H1 (cell line): Measurements from ENCODE around the gene SYP. TPM values are rescaled to one million over a fixed set of nuclear protein-coding genes. Genes with fewer than 3 reads are reported as not detected.

Experiments used
- CTCF ChIA-PET: fragments of 300-600 bp; sonication (Branson Sonifier 250); formaldehyde crosslinking; loops from one replicate; lab custom pipeline; 2021; ENCODE audit not compliant: partially characterized antibody; lab: Charles Lee
- POLR2A ChIA-PET: fragments of 300-600 bp; sonication (Branson Sonifier 250); formaldehyde crosslinking; loops from one replicate; lab custom pipeline; 2021; ENCODE audit warnings: inconsistent platforms; ENCODE audit not compliant: partially characterized antibody; lab: Charles Lee
- DNase-seq, 2 experiments: peaks; one replicate each; pipeline versions ENCODE4 v3.0.0 to v3.0.0-alpha.2; 2010 to 2022; ENCODE audit warnings: low spot score in 2 of 2, low read depth in 1 of 2, mixed read lengths in 1 of 2
- FAIRE-seq: peaks from 2 replicates; lab custom pipeline; 2011; peaks lifted over from hg19 to GRCh38; lab: Jason Lieb, UNC
- H2AFZ ChIP-seq: 2 replicates; pipeline ENCODE4 v1.8.1; 2012; ENCODE audit warnings: low read length, inconsistent platforms
- H2AK5ac ChIP-seq: 2 replicates; pipeline ENCODE4 v1.6.1; 2013; ENCODE audit warnings: low read depth, low read length
- H2BK120ac ChIP-seq: replicated peaks from 2 replicates; pipeline ENCODE3; 2013; ENCODE audit warnings: low read depth, low read length, inconsistent platforms
- H2BK12ac ChIP-seq: 2 replicates; pipeline ENCODE4 v1.6.1; 2013; ENCODE audit warnings: low read depth, low read length
- H2BK15ac ChIP-seq: 2 replicates; pipeline ENCODE4 v1.6.1; 2013; ENCODE audit warnings: low read length
- H2BK20ac ChIP-seq: 2 replicates; pipeline ENCODE4 v1.6.1; 2013; ENCODE audit warnings: low read length
- H2BK5ac ChIP-seq: 2 replicates; pipeline ENCODE4 v1.6.1; 2013; ENCODE audit warnings: low read depth, low read length
- H3K14ac ChIP-seq: 2 replicates; pipeline ENCODE4 v1.6.1; 2013; ENCODE audit warnings: inconsistent platforms; ENCODE audit not compliant: insufficient read length
- H3K18ac ChIP-seq: 2 replicates; pipeline ENCODE4 v1.6.1; 2013; ENCODE audit warnings: low read length; ENCODE audit errors: extremely low read depth
- H3K23ac ChIP-seq: 2 replicates; pipeline ENCODE4 v1.6.1; 2013; ENCODE audit warnings: inconsistent platforms; ENCODE audit not compliant: insufficient read length
- H3K23me2 ChIP-seq: 2 replicates; pipeline ENCODE4 v1.6.1; 2013; ENCODE audit warnings: low read depth, low read length
- H3K27ac ChIP-seq: 2 replicates; pipeline ENCODE4 v1.6.1; 2011; ENCODE audit warnings: low read depth, low read length, inconsistent platforms
- H3K27me3 ChIP-seq, 4 experiments: replicated peaks in 1 of 4; 1 replicate in 1 of 4; 2 replicates in 3 of 4; pipeline versions ENCODE4 v1.6.1 to v1.8.1; 2011 to 2013; ENCODE audit warnings: low read length in 3 of 4, mild to moderate bottlenecking in 3 of 4, inconsistent platforms in 2 of 4, mixed read lengths in 2 of 4, moderate library complexity in 1 of 4; ENCODE audit not compliant: control insufficient read depth in 3 of 4, insufficient read depth in 3 of 4; ENCODE audit errors: extremely low read depth in 1 of 4
- H3K36me3 ChIP-seq, 4 experiments: 2 replicates each; pipeline versions ENCODE4 v1.6.1 to v1.8.1; 2011 to 2013; ENCODE audit warnings: mild to moderate bottlenecking in 4 of 4, low read length in 3 of 4, moderate library complexity in 2 of 4, control low read depth in 1 of 4, inconsistent platforms in 1 of 4; ENCODE audit not compliant: insufficient read depth in 4 of 4, control insufficient read depth in 2 of 4
- H3K4ac ChIP-seq: replicated peaks from 2 replicates; pipeline ENCODE3; 2013; ENCODE audit warnings: low read length, low read depth, mixed read lengths, inconsistent platforms; ENCODE audit not compliant: insufficient read length
- H3K4me1 ChIP-seq, 4 experiments: replicated peaks in 1 of 4; 1 replicate in 1 of 4; 2 replicates in 3 of 4; pipeline versions ENCODE4 v1.6.1 to v1.8.1; 2011 to 2013; ENCODE audit warnings: low read length in 3 of 4, inconsistent platforms in 2 of 4, mixed read lengths in 1 of 4; ENCODE audit not compliant: insufficient read depth in 4 of 4, control insufficient read depth in 3 of 4
- H3K4me2 ChIP-seq, 2 experiments: 2 replicates each; pipeline versions ENCODE4 v1.6.1 to v1.8.1; 2011 to 2013; ENCODE audit warnings: low read depth in 2 of 2, low read length in 2 of 2, control low read depth in 1 of 2, inconsistent platforms in 1 of 2, mild to moderate bottlenecking in 1 of 2; ENCODE audit not compliant: insufficient read depth in 1 of 2
- H3K4me3 ChIP-seq, 4 experiments: fragments of 200-600, 300-600 bp in 1 of 4; sonication (generic), shearing (Covaris generic), sonication (Bioruptor Twin) in 1 of 4; 2 replicates each; pipeline versions ENCODE4 v1.5.1 to v1.8.1; 2011 to 2016; ENCODE audit warnings: low read length in 4 of 4, low read depth in 3 of 4, control low read depth in 2 of 4, inconsistent platforms in 2 of 4, mild to moderate bottlenecking in 2 of 4, mixed read lengths in 1 of 4, moderate library complexity in 1 of 4; ENCODE audit not compliant: insufficient read depth in 2 of 4; ENCODE audit errors: extremely low read depth in 1 of 4
- H3K56ac ChIP-seq: replicated peaks from 2 replicates; pipeline ENCODE3; 2013; ENCODE audit warnings: low read depth, mild to moderate bottlenecking, mixed read lengths, low read length, inconsistent platforms; ENCODE audit not compliant: insufficient read length
- H3K79me1 ChIP-seq: 2 replicates; pipeline ENCODE4 v1.6.1; 2013; ENCODE audit warnings: low read depth, low read length, control low read depth
- H3K79me2 ChIP-seq, 2 experiments: 2 replicates each; pipeline versions ENCODE4 v1.6.1 to v1.8.1; 2012 to 2013; ENCODE audit warnings: low read length in 2 of 2, mild to moderate bottlenecking in 2 of 2, inconsistent platforms in 1 of 2; ENCODE audit not compliant: insufficient read depth in 2 of 2, control insufficient read depth in 1 of 2
- H3K9ac ChIP-seq, 4 experiments: replicated peaks in 1 of 4; 1 replicate in 1 of 4; 2 replicates in 3 of 4; pipeline versions ENCODE4 v1.6.1 to v1.8.1; 2011 to 2013; ENCODE audit warnings: low read depth in 3 of 4, low read length in 3 of 4, control low read depth in 2 of 4, mild to moderate bottlenecking in 2 of 4, moderate library complexity in 2 of 4, inconsistent platforms in 1 of 4; ENCODE audit errors: extremely low read depth in 1 of 4
- H3K9me3 ChIP-seq, 2 experiments: 2 replicates each; pipeline versions ENCODE4 v1.6.1 to v1.8.1; 2012 to 2013; ENCODE audit warnings: mild to moderate bottlenecking in 2 of 2, moderate library complexity in 2 of 2, control low read depth in 1 of 2, inconsistent platforms in 1 of 2, low read depth in 1 of 2, low read length in 1 of 2, mixed read lengths in 1 of 2; ENCODE audit not compliant: insufficient read depth in 2 of 2
- H4K20me1 ChIP-seq, 2 experiments: replicated peaks in 1 of 2; 2 replicates each; pipeline versions ENCODE3 to v1.8.1; 2011 to 2013; ENCODE audit warnings: inconsistent platforms in 2 of 2, low read length in 2 of 2, mild to moderate bottlenecking in 1 of 2; ENCODE audit not compliant: insufficient read depth in 2 of 2, control insufficient read depth in 1 of 2
- H4K5ac ChIP-seq: 2 replicates; pipeline ENCODE4 v1.6.1; 2013; ENCODE audit warnings: low read length, low read depth, mixed read lengths, inconsistent platforms; ENCODE audit not compliant: insufficient read length
- H4K8ac ChIP-seq: 2 replicates; pipeline ENCODE4 v1.8.0; 2013; ENCODE audit warnings: mild to moderate bottlenecking, moderate library complexity, low read length, inconsistent platforms; ENCODE audit not compliant: insufficient read depth; ENCODE audit errors: extremely low read depth
- H4K91ac ChIP-seq: replicated peaks from 2 replicates; pipeline ENCODE3; 2013; ENCODE audit warnings: low read length, mixed read lengths, inconsistent platforms; ENCODE audit not compliant: insufficient read length
- BACH1 ChIP-seq: IDR thresholded peaks from 2 replicates; pipeline ENCODE4 v1.6.1; 2012; ENCODE audit warnings: low read length, improper control_type of control experiment
- EP300 ChIP-seq, 2 experiments: IDR thresholded peaks; 1 replicate in 1 of 2; 2 replicates in 1 of 2; pipeline ENCODE4 v1.6.1; 2011 to 2012; ENCODE audit warnings: low read depth in 2 of 2, low read length in 2 of 2, mild to moderate bottlenecking in 2 of 2, borderline replicate concordance in 1 of 2, inconsistent platforms in 1 of 2, moderate library complexity in 1 of 2
- KDM1A ChIP-seq: fragments of 200-600, 300-600 bp; sonication (generic); IDR thresholded peaks from 2 replicates; pipeline ENCODE4 v1.7.1; 2016; ENCODE audit warnings: mild to moderate bottlenecking, low read length, borderline replicate concordance
- RBBP5 ChIP-seq: IDR thresholded peaks from 2 replicates; pipeline ENCODE4 v1.7.1; 2012; ENCODE audit warnings: low read depth, mild to moderate bottlenecking, inconsistent platforms, low read length, moderate library complexity, borderline replicate concordance
- SP1 ChIP-seq: IDR thresholded peaks from 2 replicates; pipeline ENCODE4 v1.6.1; 2011; ENCODE audit warnings: low read depth, low read length
- SRF ChIP-seq: IDR thresholded peaks from 2 replicates; pipeline ENCODE4 v1.6.1; 2011; ENCODE audit warnings: mild to moderate bottlenecking, low read depth, low read length, moderate library complexity
- TAF1 ChIP-seq: IDR thresholded peaks from 2 replicates; pipeline ENCODE4 v1.6.1; 2011; ENCODE audit warnings: mild to moderate bottlenecking, low read depth, low read length
- TBP ChIP-seq: IDR thresholded peaks from 2 replicates; pipeline ENCODE4 v1.6.1; 2011; ENCODE audit warnings: low read depth, low read length, improper control_type of control experiment
- WGBS, 2 experiments: shearing (Covaris generic) in 1 of 2; methylation state at CpG; one replicate each; pipeline versions ENCODE4 v1.1.6 to v1.1.7; 2013 to 2015; ENCODE audit warnings: low lambda C conversion rate in 2 of 2, mixed read lengths in 2 of 2, inconsistent platforms in 1 of 2, low coverage in 1 of 2, missing lambda C conversion rate in 1 of 2; ENCODE audit not compliant: insufficient replicate concordance in 2 of 2, insufficient coverage in 1 of 2, insufficient read length in 1 of 2; ENCODE audit errors: extremely low coverage in 1 of 2, missing lambda C conversion rate in 1 of 2; 5-methylcytosine and 5-hydroxymethylcytosine counted together
- polyA plus RNA-seq, 7 experiments: library from polyadenylated mRNA; depleted of rRNA in 3 of 7; stranded (reverse) in 5 of 7; unstranded in 2 of 7; fragments of >200 nt in 5 of 7; fragments of 200-250 nt in 2 of 7; gene quantifications; 1 replicate in 5 of 7; 2 replicates in 1 of 7; 4 replicates in 1 of 7; pipeline versions ENCODE4 v1.2.1 to v1.2.3, GENCODE V29; 2011 to 2013; ENCODE audit warnings: missing spikeins in 2 of 7, mixed read lengths in 2 of 7
- total RNA-seq: library from RNA; stranded (reverse); fragmentation: NEBNext Ultra II Directional; extraction: Animal tissue kit (Norgen Biotek cat#: 25700); gene quantifications from 2 replicates; pipeline ENCODE4 v1.2.1, GENCODE V29; 2021

SYP gene
- total and polyA plus RNA-seq, 2 of the 8 experiments (the other 6 are each of a cell fraction or from before 2014, with no cell fraction given) = 4.3 to 10.8 TPM

GRCh38 chrX:49237060-49237459 is 37.1 kb upstream of the SYP start:
- no peak overlapping the region for H2BK15ac ChIP-seq
- no peak overlapping the region for H2AFZ ChIP-seq
- H3K79me2 ChIP-seq = no peaks in the 10 kb centered on the region
- H3K23ac ChIP-seq = no peak overlapping the region
- no peaks in the 10 kb centered on the region for H3K36me3 ChIP-seq
- no peak overlapping the region for H3K27ac ChIP-seq
- no peak for TF ChIP-seq SRF
- no peak for TF ChIP-seq TBP
- TF ChIP-seq RBBP5 = no peak
- TF ChIP-seq EP300 (IDR thresholded peaks at IDR 0.05; ENCODE audit: borderline replicate concordance in 1 of 2, low read depth in 2 of 2, low read length in 2 of 2) = no peak
- no peak for TF ChIP-seq TAF1
- TF ChIP-seq KDM1A = no peak
- TF ChIP-seq BACH1 = no peak
- no peak for TF ChIP-seq SP1
- H3K27me3 ChIP-seq = no peaks in the 10 kb centered on the region
- H3K18ac ChIP-seq = no peak overlapping the region
- H2BK120ac ChIP-seq = no peak overlapping the region
- no peaks in the 10 kb centered on the region for H4K20me1 ChIP-seq
- POLR2A ChIA-PET = interaction anchor here (1.4 kb wide), 1 partner anchor 27 kb away, joined by 4 read pairs; the partner anchor contains the start of gene FOXP3
- no peak overlapping the region for H4K8ac ChIP-seq
- H2BK12ac ChIP-seq = no peak overlapping the region
- DNase-seq (no peak), FAIRE-seq (no peak)
- no peaks in the 10 kb centered on the region for H3K79me1 ChIP-seq
- CTCF ChIA-PET = no interaction called here
- H3K23me2 ChIP-seq = peaks cover 2% of the 10 kb centered on the region; the same call in 1 of the 2 replicates
- no peak overlapping the region for H2BK5ac ChIP-seq
- no peak overlapping the region for H3K4ac ChIP-seq
- no peaks in the 10 kb centered on the region for H3K9me3 ChIP-seq
- no peak overlapping the region for H2BK20ac ChIP-seq
- 89% methylated on average over 9 of the region's 9 CpGs; no CpG with 5 or more reads in 1 of the 2 experiments for WGBS, 2 experiments
- H4K5ac ChIP-seq = no peak overlapping the region
- H2AK5ac ChIP-seq = no peak overlapping the region
- no peak overlapping the region for H3K9ac ChIP-seq
- H3K14ac ChIP-seq = no peak overlapping the region
- no peak overlapping the region for H3K4me3 ChIP-seq
- H3K4me1 ChIP-seq = no peaks in the 10 kb centered on the region
- H3K4me2 ChIP-seq = no peak overlapping the region
- no peak overlapping the region for H4K91ac ChIP-seq
- H3K56ac ChIP-seq = no peak overlapping the region
